ENCODE measurements around the gene DCTN1.

- TF ChIP-seq CTCF (IDR thresholded peaks at IDR 0.05) (no peak), POLR2A (IDR thresholded peaks at IDR 0.05) (no peak)
Observed at GRCh38 chr2:74367789-74368188, 12.3 kb downstream of the DCTN1 start.
